ENCODE data around the gene LIN37.

Gene LIN37

DNA sequence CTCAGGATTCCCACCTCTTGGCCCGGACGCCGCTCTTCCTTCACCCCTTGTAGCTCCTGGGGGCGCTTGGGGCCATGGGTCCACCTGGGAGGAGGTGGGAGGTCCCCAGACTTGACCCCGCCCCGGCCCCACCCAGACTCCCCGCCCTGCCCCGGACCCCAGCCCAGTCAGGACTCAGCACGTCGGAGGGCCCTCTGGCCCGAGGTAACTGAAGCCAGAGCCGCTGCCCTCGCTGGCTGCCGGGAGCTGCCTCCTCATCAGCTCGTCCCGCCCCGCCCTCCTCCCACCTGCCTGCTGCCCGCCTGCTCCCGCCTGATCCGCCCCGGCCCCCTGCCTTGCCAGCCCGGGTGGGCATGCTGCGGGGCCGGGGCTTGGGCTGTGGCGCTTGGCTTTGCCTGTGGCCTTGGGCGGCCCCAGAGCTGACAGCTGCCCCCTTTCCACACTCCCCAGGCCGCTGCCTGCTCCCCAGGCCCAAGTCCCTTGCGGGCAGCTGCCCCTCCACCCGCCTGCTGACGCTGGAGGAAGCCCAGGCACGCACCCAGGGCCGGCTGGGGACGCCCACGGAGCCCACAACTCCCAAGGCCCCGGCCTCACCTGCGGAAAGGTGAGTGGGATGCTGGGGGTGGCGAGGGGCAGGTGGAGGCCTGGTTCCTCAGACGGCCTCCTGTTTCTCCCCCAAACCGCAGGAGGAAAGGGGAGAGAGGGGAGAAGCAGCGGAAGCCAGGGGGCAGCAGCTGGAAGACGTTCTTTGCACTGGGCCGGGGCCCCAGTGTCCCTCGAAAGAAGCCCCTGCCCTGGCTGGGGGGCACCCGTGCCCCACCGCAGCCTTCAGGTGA is 36.3 kb downstream of the LIN37 start:
- H3K36me3 ChIP-seq (ENCODE audit: control insufficient read depth, low read depth, low read length): no peaks in the 10 kb centered on the region
- no peaks in the 10 kb centered on the region for H3K27me3 ChIP-seq (ENCODE audit: control insufficient read depth, insufficient read depth, low read length)
- peak overlapping the region; percentile 32 for H3K9ac ChIP-seq (ENCODE audit: low read length)
- no peak overlapping the region for H3K27ac ChIP-seq (ENCODE audit: low read length)
- no peaks in the 10 kb centered on the region for H3K9me3 ChIP-seq (ENCODE audit: control insufficient read depth, low read depth, low read length)
- peaks cover 3% of the 10 kb centered on the region for H3K4me1 ChIP-seq (ENCODE audit: control insufficient read depth, low read depth, low read length)
- peak overlapping the region; percentile 59 for H3K4me3 ChIP-seq (ENCODE audit: low read length)

GRCh38 chr19:35785339-35785627 is 36.9 kb downstream of the LIN37 start:
- no peaks in the 10 kb centered on the region for H3K36me3 ChIP-seq (ENCODE audit: control insufficient read depth, low read depth, low read length)
- peaks cover 3% of the 10 kb centered on the region for H3K4me1 ChIP-seq (ENCODE audit: control insufficient read depth, low read depth, low read length)
- H3K4me3 ChIP-seq (ENCODE audit: low read length): peak overlapping the region; percentile 59
- H3K27me3 ChIP-seq (ENCODE audit: control insufficient read depth, insufficient read depth, low read length): no peaks in the 10 kb centered on the region
- no peaks in the 10 kb centered on the region for H3K9me3 ChIP-seq (ENCODE audit: control insufficient read depth, low read depth, low read length)
- H3K27ac ChIP-seq (ENCODE audit: low read length): no peak overlapping the region
- H3K9ac ChIP-seq (ENCODE audit: low read length): peak overlapping the region; percentile 32

- Histone ChIP-seq H3K36me3 (ENCODE audit: control insufficient read depth, low read depth, low read length) (no peaks in the 10 kb centered on the region), H3K27ac (ENCODE audit: low read length) (no peak overlapping the region), H3K27me3 (ENCODE audit: control insufficient read depth, insufficient read depth, low read length) (no peaks in the 10 kb centered on the region), H3K4me1 (ENCODE audit: control insufficient read depth, low read depth, low read length) (peaks cover 3% of the 10 kb centered on the region), H3K9ac (ENCODE audit: low read length) (no peak overlapping the region), H3K4me3 (ENCODE audit: low read length) (no peak overlapping the region), H3K9me3 (ENCODE audit: control insufficient read depth, low read depth, low read length) (no peaks in the 10 kb centered on the region)
Measured at GRCh38 chr19:35786299-35787160, 38.2 kb downstream of the LIN37 start.

DNA sequence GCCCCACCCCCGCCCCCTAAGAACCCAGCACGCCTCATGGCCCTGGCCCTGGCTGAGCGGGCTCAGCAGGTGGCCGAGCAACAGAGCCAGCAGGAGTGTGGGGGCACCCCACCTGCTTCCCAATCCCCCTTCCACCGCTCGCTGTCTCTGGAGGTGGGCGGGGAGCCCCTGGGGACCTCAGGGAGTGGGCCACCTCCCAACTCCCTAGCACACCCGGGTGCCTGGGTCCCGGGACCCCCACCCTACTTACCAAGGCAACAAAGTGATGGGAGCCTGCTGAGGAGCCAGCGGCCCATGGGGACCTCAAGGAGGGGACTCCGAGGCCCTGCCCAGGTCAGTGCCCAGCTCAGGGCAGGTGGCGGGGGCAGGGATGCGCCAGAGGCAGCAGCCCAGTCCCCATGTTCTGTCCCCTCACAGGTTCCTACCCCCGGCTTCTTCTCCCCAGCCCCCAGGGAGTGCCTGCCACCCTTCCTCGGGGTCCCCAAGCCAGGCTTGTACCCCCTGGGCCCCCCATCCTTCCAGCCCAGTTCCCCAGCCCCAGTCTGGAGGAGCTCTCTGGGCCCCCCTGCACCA is 38.9 kb downstream of the LIN37 start:
- no peak overlapping the region for H3K9ac ChIP-seq (ENCODE audit: low read length)
- H3K27me3 ChIP-seq (ENCODE audit: control insufficient read depth, insufficient read depth, low read length): no peaks in the 10 kb centered on the region
- no peak overlapping the region for H3K27ac ChIP-seq (ENCODE audit: low read length)
- no peaks in the 10 kb centered on the region for H3K36me3 ChIP-seq (ENCODE audit: control insufficient read depth, low read depth, low read length)
- no peak overlapping the region for H3K4me3 ChIP-seq (ENCODE audit: low read length)
- peaks cover 3% of the 10 kb centered on the region for H3K4me1 ChIP-seq (ENCODE audit: control insufficient read depth, low read depth, low read length)
- no peaks in the 10 kb centered on the region for H3K9me3 ChIP-seq (ENCODE audit: control insufficient read depth, low read depth, low read length)

DNA sequence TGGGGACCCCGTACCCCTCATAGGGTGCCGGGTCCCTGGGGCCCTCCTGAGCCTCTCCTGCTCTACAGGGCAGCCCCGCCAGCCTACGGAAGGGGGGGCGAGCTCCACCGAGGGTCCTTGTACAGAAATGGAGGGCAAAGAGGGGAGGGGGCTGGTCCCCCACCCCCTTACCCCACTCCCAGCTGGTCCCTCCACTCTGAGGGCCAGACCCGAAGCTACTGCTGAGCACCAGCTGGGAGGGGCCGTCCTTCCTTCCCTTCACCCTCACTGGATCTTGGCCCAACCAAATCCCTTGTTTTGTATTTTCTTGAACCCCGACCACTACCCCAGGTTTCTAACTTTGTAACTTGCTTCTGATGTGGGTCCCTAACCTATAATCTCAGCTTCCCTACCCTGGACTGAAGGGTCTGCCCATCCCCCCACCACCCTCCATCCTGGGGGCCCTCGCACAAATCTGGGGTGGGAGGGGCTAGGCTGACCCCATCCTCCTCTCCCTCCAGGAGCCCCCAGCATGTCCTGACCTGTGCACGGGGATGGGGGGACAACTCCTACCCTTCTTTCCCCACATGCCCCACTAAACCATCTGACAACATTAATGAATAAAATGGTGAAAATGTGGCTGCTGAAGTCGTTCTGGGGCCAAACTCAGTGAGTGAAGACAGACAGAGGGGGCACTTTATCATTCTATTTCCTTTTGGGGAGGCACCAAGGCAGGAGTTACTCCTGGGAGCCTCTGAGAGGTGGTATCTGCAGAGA is 40.0 kb downstream of the LIN37 start:
- H3K9me3 ChIP-seq (ENCODE audit: control insufficient read depth, low read depth, low read length): no peaks in the 10 kb centered on the region
- H3K27me3 ChIP-seq (ENCODE audit: control insufficient read depth, insufficient read depth, low read length): no peaks in the 10 kb centered on the region
- peaks cover 3% of the 10 kb centered on the region for H3K4me1 ChIP-seq (ENCODE audit: control insufficient read depth, low read depth, low read length)
- H3K4me3 ChIP-seq (ENCODE audit: low read length): no peak overlapping the region
- H3K9ac ChIP-seq (ENCODE audit: low read length): no peak overlapping the region
- H3K27ac ChIP-seq (ENCODE audit: low read length): no peak overlapping the region
- no peaks in the 10 kb centered on the region for H3K36me3 ChIP-seq (ENCODE audit: control insufficient read depth, low read depth, low read length)

DNA sequence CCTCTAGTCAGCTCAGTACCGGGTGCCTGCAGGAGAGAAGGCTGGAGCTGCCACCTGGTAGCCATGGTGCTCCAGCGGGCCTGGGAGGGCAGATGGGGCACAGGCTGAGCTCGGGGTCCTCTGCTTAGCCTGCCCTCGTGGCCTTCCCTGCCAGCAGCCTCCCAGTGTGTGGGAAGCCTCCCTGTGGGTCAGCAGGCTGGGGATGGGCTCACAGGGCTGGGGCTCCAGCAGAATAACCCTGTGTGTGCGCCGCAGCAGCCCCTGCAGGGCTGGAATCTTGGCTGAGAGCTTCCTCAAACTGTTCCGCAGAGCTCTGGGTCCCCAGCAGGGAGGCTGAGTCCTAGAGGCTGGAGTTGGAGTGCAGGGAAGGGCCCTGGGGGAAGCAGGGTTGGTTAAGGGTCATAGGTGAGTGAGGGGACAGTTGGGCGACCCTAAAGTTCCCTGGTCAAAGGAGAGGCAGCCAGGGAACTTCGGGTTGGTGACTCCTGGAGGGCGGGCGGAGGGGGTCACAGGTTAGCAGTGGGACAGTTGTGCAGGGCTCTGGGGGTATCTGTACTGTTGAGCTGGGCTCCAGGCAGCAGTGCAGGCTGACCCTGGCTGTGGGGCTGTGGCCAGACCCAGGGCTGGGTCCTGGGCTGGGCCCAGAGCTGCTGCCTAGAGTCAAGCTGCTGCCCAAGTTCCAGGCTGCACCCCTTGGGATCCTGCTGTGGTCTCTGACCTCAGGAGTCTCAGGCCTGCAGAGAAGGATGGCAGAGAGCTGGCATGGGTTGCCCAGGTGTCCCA is 41.0 kb downstream of the LIN37 start:
- Histone ChIP-seq H3K9me3 (ENCODE audit: control insufficient read depth, low read depth, low read length) (no peaks in the 10 kb centered on the region), H3K4me3 (ENCODE audit: low read length) (no peak overlapping the region), H3K27ac (ENCODE audit: low read length) (no peak overlapping the region), H3K4me1 (ENCODE audit: control insufficient read depth, low read depth, low read length) (no peaks in the 10 kb centered on the region), H3K27me3 (ENCODE audit: control insufficient read depth, insufficient read depth, low read length) (no peaks in the 10 kb centered on the region), H3K9ac (ENCODE audit: low read length) (no peak overlapping the region), H3K36me3 (ENCODE audit: control insufficient read depth, low read depth, low read length) (no peaks in the 10 kb centered on the region)

GRCh38 chr19:35789978-35790944 is 41.9 kb downstream of the LIN37 start:
- Histone ChIP-seq H3K4me1 (ENCODE audit: control insufficient read depth, low read depth, low read length) (no peaks in the 10 kb centered on the region), H3K27me3 (ENCODE audit: control insufficient read depth, insufficient read depth, low read length) (peaks cover 2% of the 10 kb centered on the region), H3K4me3 (ENCODE audit: low read length) (no peak overlapping the region), H3K9me3 (ENCODE audit: control insufficient read depth, low read depth, low read length) (no peaks in the 10 kb centered on the region), H3K36me3 (ENCODE audit: control insufficient read depth, low read depth, low read length) (no peaks in the 10 kb centered on the region), H3K27ac (ENCODE audit: low read length) (no peak overlapping the region), H3K9ac (ENCODE audit: low read length) (no peak overlapping the region)

DNA sequence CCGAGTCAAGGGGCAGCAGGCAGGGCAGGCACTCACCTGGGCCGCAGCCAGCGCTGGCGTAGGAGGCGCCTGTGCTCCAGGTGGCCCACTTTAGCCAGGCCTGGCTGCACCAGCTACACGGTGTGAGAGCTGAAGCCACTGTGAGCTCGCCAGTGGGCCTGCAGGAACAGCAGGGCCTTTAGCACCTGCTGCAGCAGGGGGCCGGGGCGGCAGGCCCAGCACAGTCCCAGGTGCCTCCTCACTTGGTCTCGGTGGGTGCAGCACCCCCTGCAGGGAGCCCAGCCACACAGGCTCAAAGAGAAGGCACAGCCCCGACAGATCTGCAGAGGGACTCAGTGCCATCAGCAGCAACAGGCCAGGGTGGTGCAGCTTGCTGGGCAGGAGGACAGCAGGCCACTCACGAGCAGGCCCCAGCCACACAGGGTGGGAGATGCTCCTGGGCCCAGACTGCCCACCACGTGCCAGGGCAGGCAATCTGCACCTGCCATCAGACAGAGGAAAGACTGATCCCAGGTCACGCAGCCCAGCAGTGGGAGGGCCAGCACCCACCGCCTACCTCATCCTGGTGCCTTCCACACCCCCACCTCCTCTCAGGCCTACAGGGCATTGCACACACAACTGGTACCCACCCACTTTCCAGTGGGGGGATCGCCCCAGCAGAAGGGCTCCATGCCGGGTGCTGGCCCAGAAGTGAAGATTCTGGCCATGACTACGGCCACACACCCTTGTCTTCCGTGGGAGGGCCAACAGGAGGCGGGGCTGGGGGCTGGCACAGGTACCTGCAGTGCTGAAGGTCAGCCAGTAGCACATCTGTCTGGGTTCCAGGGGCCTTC is 42.8 kb downstream of the LIN37 start:
- no peak overlapping the region for H3K4me3 ChIP-seq (ENCODE audit: low read length)
- peaks cover 12% of the 10 kb centered on the region for H3K27me3 ChIP-seq (ENCODE audit: control insufficient read depth, insufficient read depth, low read length)
- H3K27ac ChIP-seq (ENCODE audit: low read length): no peak overlapping the region
- no peak overlapping the region for H3K9ac ChIP-seq (ENCODE audit: low read length)
- H3K36me3 ChIP-seq (ENCODE audit: control insufficient read depth, low read depth, low read length): no peaks in the 10 kb centered on the region
- no peaks in the 10 kb centered on the region for H3K9me3 ChIP-seq (ENCODE audit: control insufficient read depth, low read depth, low read length)
- H3K4me1 ChIP-seq (ENCODE audit: control insufficient read depth, low read depth, low read length): no peaks in the 10 kb centered on the region

DNA sequence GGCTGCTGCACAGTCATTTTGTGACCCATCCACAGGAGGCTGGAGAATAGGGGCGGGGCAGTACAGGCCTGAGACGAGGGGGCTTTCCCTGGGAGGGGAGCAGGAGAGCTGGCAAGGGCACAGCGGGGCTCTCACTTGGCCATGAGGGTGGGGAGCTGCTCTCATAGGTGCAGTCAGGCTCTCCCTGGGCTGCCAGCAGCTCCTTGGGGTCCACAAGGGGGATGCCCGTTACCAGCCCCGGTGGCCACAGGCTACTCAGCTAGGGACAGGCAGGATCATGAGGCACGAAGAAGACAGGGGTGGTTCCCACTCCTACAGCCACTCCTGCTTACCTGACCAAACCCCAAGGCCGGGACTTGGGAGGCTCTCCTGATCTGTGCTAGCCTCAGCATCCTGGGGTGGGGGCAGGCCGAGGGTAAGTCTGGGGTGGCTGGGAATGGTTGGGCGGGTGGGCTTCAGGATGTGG is 43.5 kb downstream of the LIN37 start:
- Histone ChIP-seq H3K9ac (ENCODE audit: low read length) (no peak overlapping the region), H3K27me3 (ENCODE audit: control insufficient read depth, insufficient read depth, low read length) (peaks cover 18% of the 10 kb centered on the region), H3K36me3 (ENCODE audit: control insufficient read depth, low read depth, low read length) (no peaks in the 10 kb centered on the region), H3K27ac (ENCODE audit: low read length) (no peak overlapping the region), H3K9me3 (ENCODE audit: control insufficient read depth, low read depth, low read length) (no peaks in the 10 kb centered on the region), H3K4me1 (ENCODE audit: control insufficient read depth, low read depth, low read length) (no peaks in the 10 kb centered on the region), H3K4me3 (ENCODE audit: low read length) (no peak overlapping the region)
